ENCODE measurements around the gene MTCL1. TPM values are rescaled to one million over a fixed set of nuclear protein-coding genes. Genes with fewer than 3 reads are reported as not detected.
A peak's percentile ranks its signal among the peaks of the same experiment; 100 is the strongest.

MTCL1 gene
- total RNA-seq, 6 experiments from 2014 or later = 1.4 to 7.4 (median 3.6) TPM

DNA sequence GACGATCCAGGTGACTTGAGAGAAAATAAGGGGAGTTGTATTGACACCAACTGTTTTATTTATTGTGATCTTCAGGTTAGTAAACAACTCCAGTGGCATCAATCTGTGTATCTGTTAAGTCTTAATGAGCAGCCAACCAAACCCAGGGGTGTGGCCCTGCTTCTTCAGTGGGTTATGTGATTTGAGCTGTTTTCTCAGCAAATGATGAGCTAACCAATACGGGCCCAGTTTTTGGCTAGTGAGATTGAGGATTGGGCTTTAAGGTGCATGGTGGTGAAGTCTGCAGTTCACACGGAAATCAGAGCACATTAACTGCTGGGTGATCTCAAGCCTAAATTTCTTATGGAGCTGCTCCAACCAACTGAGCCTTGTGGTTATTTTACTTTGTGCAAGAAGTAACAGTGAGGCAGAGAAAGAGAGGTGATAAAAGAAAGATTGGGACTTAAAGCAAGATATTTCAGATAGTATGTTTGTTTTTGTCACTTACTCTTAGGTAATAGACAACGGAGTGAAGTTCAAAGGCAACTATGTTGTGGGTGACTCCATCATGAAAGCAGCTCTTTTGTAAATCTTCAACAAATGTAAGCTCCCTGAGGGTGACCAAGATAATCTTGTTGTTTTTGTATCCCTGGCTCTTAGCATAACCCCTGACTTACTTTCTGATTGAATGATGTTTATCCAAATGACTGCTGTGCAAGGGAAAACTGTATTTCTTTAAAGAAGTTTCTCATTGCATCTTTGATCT, 2.4 kb downstream of the MTCL1 start:
- ATAC-seq = no peak
- Histone ChIP-seq H3K36me3 (no peaks in the 10 kb centered on the region), H3K9me3 (no peaks in the 10 kb centered on the region), H3K4me3 (peak overlapping the region in 2 of 3 donors; percentile 46 to 81), H3K27me3 (no peaks in the 10 kb centered on the region), H3K27ac (no peak overlapping the region), H3K4me1 (peaks cover 0 to 17% (median 4%) of the 10 kb centered on the region in 4 donors)
- intact Hi-C loops (cut with DNase I) = loop anchor here in 1 of 2 donors (10.0 kb wide), 1 partner anchor 277 kb away; no protein-coding TSS in a partner anchor
- WGBS (ENCODE audit: insufficient coverage, low coverage, low lambda C conversion rate, missing lambda C conversion rate) = 43% methylated on average over 3 of the region's 4 CpGs
- TF ChIP-seq CTCF (IDR thresholded peaks at IDR 0.05) (no peak), POLR2A (IDR thresholded peaks at IDR 0.05) (no peak)
- no peak for DNase-seq

DNA sequence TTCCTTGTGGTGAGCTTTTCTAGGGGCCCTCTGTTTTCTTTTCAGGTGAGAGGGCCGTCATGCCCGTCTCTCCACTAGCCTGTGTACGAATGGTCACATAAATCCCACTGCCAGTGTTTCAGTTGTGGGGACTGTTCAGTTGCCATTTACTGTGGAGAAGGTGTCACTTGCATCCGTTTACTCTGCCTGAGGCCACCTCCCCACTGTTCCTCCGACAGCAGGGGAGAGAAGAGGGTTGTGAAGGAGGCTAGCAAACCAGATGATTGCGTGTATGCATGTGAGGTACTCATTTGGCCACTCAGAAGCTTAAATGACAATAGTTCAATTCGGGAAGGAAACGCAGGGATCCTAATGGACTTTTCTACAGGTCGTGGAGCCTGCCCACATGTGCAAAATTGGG, 3.3 kb downstream of the MTCL1 start:
- Histone ChIP-seq H3K9me3 (no peaks in the 10 kb centered on the region), H3K4me3 (no peak overlapping the region), H3K27me3 (no peaks in the 10 kb centered on the region), H3K4me1 (peaks cover 0 to 17% (median 4%) of the 10 kb centered on the region in 4 donors), H3K27ac (no peak overlapping the region), H3K36me3 (no peaks in the 10 kb centered on the region)
- WGBS (ENCODE audit: insufficient coverage, low coverage, low lambda C conversion rate, missing lambda C conversion rate) = 80% methylated on average over 7 of the region's 9 CpGs
- DNase-seq (no peak), ATAC-seq (no peak)
- intact Hi-C loops (cut with DNase I) = loop anchor here in 1 of 2 donors (10.0 kb wide), 1 partner anchor 276 kb away; no protein-coding TSS in a partner anchor
- TF ChIP-seq POLR2A (IDR thresholded peaks at IDR 0.05) (no peak), CTCF (IDR thresholded peaks at IDR 0.05) (no peak)

- ATAC-seq (no peak), DNase-seq (no peak)
- H3K27me3 ChIP-seq = no peaks in the 10 kb centered on the region
- no peak overlapping the region for H3K27ac ChIP-seq
- H3K4me3 ChIP-seq = no peak overlapping the region
- intact Hi-C loops (cut with DNase I) = loop anchor here in 1 of 2 donors (10.0 kb wide), 1 partner anchor 275 kb away; no protein-coding TSS in a partner anchor
- peaks cover 0 to 12% (median 1%) of the 10 kb centered on the region in 4 donors for H3K4me1 ChIP-seq
- H3K36me3 ChIP-seq = no peaks in the 10 kb centered on the region
- no peaks in the 10 kb centered on the region for H3K9me3 ChIP-seq
- no peak for TF ChIP-seq CTCF (IDR thresholded peaks at IDR 0.05)
- TF ChIP-seq POLR2A (IDR thresholded peaks at IDR 0.05) = no peak
- WGBS (ENCODE audit: insufficient coverage, low coverage, low lambda C conversion rate, missing lambda C conversion rate) = 88% methylated on average over 14 of the region's 14 CpGs
These were observed 4.1 kb downstream of the MTCL1 start for GRCh38 chr18:8709248-8710059.

DNA sequence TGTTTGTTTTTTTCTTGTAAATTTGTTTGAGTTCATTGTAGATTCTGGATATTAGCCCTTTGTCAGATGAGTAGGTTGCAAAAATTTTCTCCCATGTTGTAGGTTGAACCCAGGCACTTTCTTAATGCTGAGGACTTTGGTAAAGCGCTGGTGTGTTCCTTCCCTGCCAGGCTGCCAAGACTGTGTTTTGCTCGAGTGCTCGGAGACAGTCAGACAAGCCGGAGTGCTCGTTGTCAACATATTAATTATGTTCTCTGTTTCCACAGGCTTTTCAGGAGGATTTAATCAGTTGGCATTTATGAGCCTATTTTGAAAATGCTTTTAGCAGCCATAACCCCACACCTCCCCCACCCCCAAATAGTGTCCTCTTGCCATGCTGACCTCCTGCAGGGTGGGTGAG, 6.4 kb downstream of the MTCL1 start:
- intact Hi-C loops (cut with DNase I) = no loop called here
- Histone ChIP-seq H3K4me3 (no peak overlapping the region), H3K4me1 (peaks cover 0 to 6% (median 0%) of the 10 kb centered on the region in 4 donors), H3K27me3 (no peaks in the 10 kb centered on the region), H3K27ac (no peak overlapping the region), H3K36me3 (no peaks in the 10 kb centered on the region), H3K9me3 (no peaks in the 10 kb centered on the region)
- 88% methylated on average over 5 of the region's 5 CpGs for WGBS (ENCODE audit: insufficient coverage, low coverage, low lambda C conversion rate, missing lambda C conversion rate)
- DNase-seq = no peak
- TF ChIP-seq CTCF (IDR thresholded peaks at IDR 0.05) (no peak), POLR2A (IDR thresholded peaks at IDR 0.05) (no peak)
- ATAC-seq = no peak

Data from right lobe of liver (tissue), 6 donors.